Liver (tissue), 9 donors: Measurements from ENCODE around the gene TNFRSF13B. TPM values are rescaled to one million over a fixed set of nuclear protein-coding genes. Genes with fewer than 3 reads are reported as not detected.

ENCODE experiments used
- DNase-seq: peaks from one replicate; pipeline ENCODE4 v3.0.0-alpha.2; 2017; ENCODE audit warnings: low spot score
- H3K27ac ChIP-seq, 2 donors: one replicate each; pipeline ENCODE4 v1.7.0; 2013; ENCODE audit warnings: inconsistent platforms in 2 of 2, low read length in 2 of 2, control low read depth in 1 of 2, low read depth in 1 of 2, mild to moderate bottlenecking in 1 of 2
- H3K27me3 ChIP-seq, 4 donors: one replicate each; pipeline versions ENCODE4 v1.6.1 to v1.7.0; 2013; ENCODE audit warnings: low read length in 3 of 4, inconsistent platforms in 1 of 4, mild to moderate bottlenecking in 1 of 4, moderate library complexity in 1 of 4; ENCODE audit not compliant: control insufficient read depth in 4 of 4, insufficient read depth in 4 of 4
- H3K36me3 ChIP-seq, 4 donors: one replicate each; pipeline versions ENCODE4 v1.6.1 to v1.7.0; 2013; ENCODE audit warnings: low read length in 3 of 4, mild to moderate bottlenecking in 3 of 4, low read depth in 1 of 4, moderate library complexity in 1 of 4; ENCODE audit not compliant: control insufficient read depth in 4 of 4, insufficient read depth in 3 of 4
- H3K4me1 ChIP-seq, 4 donors: one replicate each; pipeline versions ENCODE4 v1.6.1 to v1.7.0; 2013; ENCODE audit warnings: low read length in 3 of 4, mild to moderate bottlenecking in 3 of 4, moderate library complexity in 1 of 4; ENCODE audit not compliant: control insufficient read depth in 4 of 4, insufficient read depth in 4 of 4
- H3K4me3 ChIP-seq, 3 donors: one replicate each; pipeline versions ENCODE4 v1.6.1 to v1.7.0; 2013; ENCODE audit warnings: low read length in 3 of 3, control low read depth in 1 of 3, low read depth in 1 of 3, mild to moderate bottlenecking in 1 of 3
- H3K9ac ChIP-seq, 2 donors: one replicate each; pipeline ENCODE4 v1.7.0; 2013; ENCODE audit warnings: low read length in 2 of 2, mild to moderate bottlenecking in 2 of 2, moderate library complexity in 2 of 2, control low read depth in 1 of 2, low read depth in 1 of 2
- H3K9me3 ChIP-seq, 4 donors: one replicate each; pipeline versions ENCODE4 v1.6.1 to v1.7.0; 2013; ENCODE audit warnings: low read length in 3 of 4; ENCODE audit not compliant: control insufficient read depth in 4 of 4
- EGR1 ChIP-seq, 2 donors: IDR thresholded peaks; 2 replicates each; pipeline ENCODE4 v1.6.1; 2016 to 2018; ENCODE audit warnings: antibody characterized with exemption in 2 of 2, low read depth in 2 of 2
- FOXA1 ChIP-seq: IDR thresholded peaks from 2 replicates; pipeline ENCODE4 v1.6.1; 2016; ENCODE audit warnings: antibody characterized with exemption
- GABPA ChIP-seq, 2 donors: IDR thresholded peaks in 1 of 2; conservative IDR thresholded peaks in 1 of 2; 2 replicates each; pipeline ENCODE4 v1.6.1; 2016; ENCODE audit warnings: antibody characterized with exemption in 2 of 2, mild to moderate bottlenecking in 1 of 2, moderate library complexity in 1 of 2
- HNF4A ChIP-seq, 2 donors: conservative IDR thresholded peaks; 2 replicates each; pipeline ENCODE4 v1.6.1; 2016; ENCODE audit warnings: antibody characterized with exemption in 2 of 2, mild to moderate bottlenecking in 2 of 2
- HNF4G ChIP-seq: IDR thresholded peaks from 2 replicates; pipeline ENCODE4 v1.6.1; 2016; ENCODE audit warnings: antibody characterized with exemption
- JUND ChIP-seq, 2 donors: IDR thresholded peaks; 2 replicates each; pipeline ENCODE4 v1.6.1; 2016; ENCODE audit warnings: antibody characterized with exemption in 2 of 2
- NR2F2 ChIP-seq: IDR thresholded peaks from 2 replicates; pipeline ENCODE4 v1.6.1; 2016; ENCODE audit warnings: antibody characterized with exemption
- RAD21 ChIP-seq, 2 donors: IDR thresholded peaks; 2 replicates each; pipeline ENCODE4 v1.6.1; 2016; ENCODE audit warnings: antibody characterized with exemption in 2 of 2, mild to moderate bottlenecking in 2 of 2
- RXRA ChIP-seq, 2 donors: IDR thresholded peaks; 2 replicates each; pipeline ENCODE4 v1.6.1; 2017 to 2018; ENCODE audit warnings: antibody characterized with exemption in 2 of 2, mild to moderate bottlenecking in 1 of 2
- SP1 ChIP-seq: IDR thresholded peaks from 2 replicates; pipeline ENCODE4 v1.6.1; 2018; ENCODE audit warnings: antibody characterized with exemption, mild to moderate bottlenecking
- TAF1 ChIP-seq: conservative IDR thresholded peaks from 2 replicates; pipeline ENCODE4 v1.6.1; 2016; ENCODE audit warnings: antibody characterized with exemption, mild to moderate bottlenecking
- YY1 ChIP-seq: IDR thresholded peaks from 2 replicates; pipeline ENCODE4 v1.6.1; 2016; ENCODE audit warnings: antibody characterized with exemption, mild to moderate bottlenecking
- WGBS: extraction: QIAGEN DNeasy Blood & Tissue Kit; methylation state at CpG from one replicate; pipeline ENCODE4 v1.1.7; 2013; 5-methylcytosine and 5-hydroxymethylcytosine counted together
- polyA plus RNA-seq, 2 donors: library from polyadenylated mRNA; stranded (reverse) in 1 of 2; unstranded in 1 of 2; fragments of 200-250 nt in 1 of 2; fragments of >200 nt in 1 of 2; fragmentation: Nextera tagmentation in 1 of 2; extraction: Ambion mirVana in 1 of 2; gene quantifications; one replicate each; pipeline versions ENCODE4 v1.2.1 to v1.2.3, GENCODE V29; 2013 to 2015
- total RNA-seq, 2 donors: library from RNA; depleted of rRNA; stranded (reverse); fragments of >200 nt; gene quantifications; one replicate each; pipeline ENCODE4 v1.2.3, GENCODE V29; 2014
- TF ChIP-seq, protein P1 (sequence below): IDR thresholded peaks from 2 replicates; pipeline ENCODE4 v1.6.1; 2016; ENCODE audit warnings: antibody characterized with exemption, mild to moderate bottlenecking
- TF ChIP-seq, protein P2 (sequence below): IDR thresholded peaks from 2 replicates; pipeline ENCODE4 v1.6.1; 2016; ENCODE audit warnings: antibody characterized with exemption
- TF ChIP-seq, protein P3 (sequence below): fragments of 150-350 bp; IDR thresholded peaks from 2 replicates; pipeline ENCODE4 v1.5.1; 2017; ENCODE audit warnings: improper control_type of control experiment, low read depth, low read length; ENCODE audit not compliant: missing input control
- TF ChIP-seq, protein P4 (sequence below): IDR thresholded peaks from 2 replicates; pipeline ENCODE4 v1.6.1; 2016; ENCODE audit warnings: antibody characterized with exemption
- TF ChIP-seq, protein P5 (sequence below): IDR thresholded peaks from 2 replicates; pipeline ENCODE4 v1.6.1; 2016; ENCODE audit warnings: antibody characterized with exemption
- donor health status: healthy.
- donor health status: healthy.
- donor health status: healthy.
- donor health status: healthy.
- donor health status: healthy.

TNFRSF13B gene
- total and polyA plus RNA-seq, 4 donors = 0.17 to 0.26 TPM; not detected in 2

DNA sequence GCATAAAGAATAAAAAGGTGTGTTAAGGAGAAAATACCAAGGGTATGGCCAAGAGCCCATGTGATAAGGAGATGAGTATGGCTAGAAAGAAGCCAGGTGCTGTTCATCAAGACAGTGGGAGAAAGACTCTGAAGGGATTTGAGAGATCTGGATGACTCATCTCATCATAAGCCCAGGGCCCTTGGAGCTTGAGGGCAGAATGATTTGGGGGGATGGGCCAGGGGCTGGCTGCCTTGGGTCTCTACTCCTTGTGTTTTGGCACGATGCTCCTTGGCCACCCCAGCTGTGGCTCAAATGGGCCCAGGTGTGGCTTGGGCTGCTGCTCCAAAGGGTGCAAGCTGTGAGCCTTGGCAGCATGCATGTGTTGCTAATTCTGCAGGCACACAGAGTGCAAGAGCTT lies 14.5 kb upstream of the TNFRSF13B start:
- Histone ChIP-seq H3K4me1 (peaks cover 0 to 3% (median under 1%) of the 10 kb centered on the region in 4 donors), H3K9ac (no peak overlapping the region)
- 92% methylated on average over 1 of the region's 1 CpG for WGBS

DNA sequence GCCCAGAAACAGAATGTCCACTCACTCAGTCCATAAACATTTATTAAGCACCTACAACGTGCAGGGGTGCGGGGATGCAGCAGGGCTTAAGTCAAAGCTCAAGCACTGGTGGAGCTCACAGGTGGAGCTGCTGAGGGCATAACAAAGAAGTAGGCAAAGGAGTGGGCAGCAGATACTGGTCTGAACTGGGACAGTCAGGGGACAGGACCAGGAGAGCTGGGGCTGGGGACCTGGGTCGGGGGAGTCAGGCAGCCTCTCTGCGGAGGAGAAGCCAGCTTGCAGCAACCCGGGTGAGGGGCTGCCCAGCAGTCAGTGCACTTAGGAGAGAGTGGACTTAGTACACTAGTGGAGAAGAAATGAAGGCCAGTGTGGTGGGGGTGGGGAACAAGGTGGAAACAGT lies 10.0 kb upstream of the TNFRSF13B start:
- Histone ChIP-seq H3K27ac (no peak overlapping the region), H3K4me1 (no peaks in the 10 kb centered on the region), H3K27me3 (peaks cover 0 to 5% (median 0%) of the 10 kb centered on the region in 4 donors), H3K9me3 (no peaks in the 10 kb centered on the region), H3K9ac (no peak overlapping the region), H3K36me3 (no peaks in the 10 kb centered on the region), H3K4me3 (no peak overlapping the region)
- TF ChIP-seq, protein P1, sequence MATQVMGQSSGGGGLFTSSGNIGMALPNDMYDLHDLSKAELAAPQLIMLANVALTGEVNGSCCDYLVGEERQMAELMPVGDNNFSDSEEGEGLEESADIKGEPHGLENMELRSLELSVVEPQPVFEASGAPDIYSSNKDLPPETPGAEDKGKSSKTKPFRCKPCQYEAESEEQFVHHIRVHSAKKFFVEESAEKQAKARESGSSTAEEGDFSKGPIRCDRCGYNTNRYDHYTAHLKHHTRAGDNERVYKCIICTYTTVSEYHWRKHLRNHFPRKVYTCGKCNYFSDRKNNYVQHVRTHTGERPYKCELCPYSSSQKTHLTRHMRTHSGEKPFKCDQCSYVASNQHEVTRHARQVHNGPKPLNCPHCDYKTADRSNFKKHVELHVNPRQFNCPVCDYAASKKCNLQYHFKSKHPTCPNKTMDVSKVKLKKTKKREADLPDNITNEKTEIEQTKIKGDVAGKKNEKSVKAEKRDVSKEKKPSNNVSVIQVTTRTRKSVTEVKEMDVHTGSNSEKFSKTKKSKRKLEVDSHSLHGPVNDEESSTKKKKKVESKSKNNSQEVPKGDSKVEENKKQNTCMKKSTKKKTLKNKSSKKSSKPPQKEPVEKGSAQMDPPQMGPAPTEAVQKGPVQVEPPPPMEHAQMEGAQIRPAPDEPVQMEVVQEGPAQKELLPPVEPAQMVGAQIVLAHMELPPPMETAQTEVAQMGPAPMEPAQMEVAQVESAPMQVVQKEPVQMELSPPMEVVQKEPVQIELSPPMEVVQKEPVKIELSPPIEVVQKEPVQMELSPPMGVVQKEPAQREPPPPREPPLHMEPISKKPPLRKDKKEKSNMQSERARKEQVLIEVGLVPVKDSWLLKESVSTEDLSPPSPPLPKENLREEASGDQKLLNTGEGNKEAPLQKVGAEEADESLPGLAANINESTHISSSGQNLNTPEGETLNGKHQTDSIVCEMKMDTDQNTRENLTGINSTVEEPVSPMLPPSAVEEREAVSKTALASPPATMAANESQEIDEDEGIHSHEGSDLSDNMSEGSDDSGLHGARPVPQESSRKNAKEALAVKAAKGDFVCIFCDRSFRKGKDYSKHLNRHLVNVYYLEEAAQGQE = no peak
- TF ChIP-seq, protein P2, sequence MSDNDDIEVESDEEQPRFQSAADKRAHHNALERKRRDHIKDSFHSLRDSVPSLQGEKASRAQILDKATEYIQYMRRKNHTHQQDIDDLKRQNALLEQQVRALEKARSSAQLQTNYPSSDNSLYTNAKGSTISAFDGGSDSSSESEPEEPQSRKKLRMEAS = no peak
- no peak for TF ChIP-seq YY1
- no peak for TF ChIP-seq HNF4A (conservative IDR thresholded peaks at IDR 0.05)
- TF ChIP-seq, protein P3, sequence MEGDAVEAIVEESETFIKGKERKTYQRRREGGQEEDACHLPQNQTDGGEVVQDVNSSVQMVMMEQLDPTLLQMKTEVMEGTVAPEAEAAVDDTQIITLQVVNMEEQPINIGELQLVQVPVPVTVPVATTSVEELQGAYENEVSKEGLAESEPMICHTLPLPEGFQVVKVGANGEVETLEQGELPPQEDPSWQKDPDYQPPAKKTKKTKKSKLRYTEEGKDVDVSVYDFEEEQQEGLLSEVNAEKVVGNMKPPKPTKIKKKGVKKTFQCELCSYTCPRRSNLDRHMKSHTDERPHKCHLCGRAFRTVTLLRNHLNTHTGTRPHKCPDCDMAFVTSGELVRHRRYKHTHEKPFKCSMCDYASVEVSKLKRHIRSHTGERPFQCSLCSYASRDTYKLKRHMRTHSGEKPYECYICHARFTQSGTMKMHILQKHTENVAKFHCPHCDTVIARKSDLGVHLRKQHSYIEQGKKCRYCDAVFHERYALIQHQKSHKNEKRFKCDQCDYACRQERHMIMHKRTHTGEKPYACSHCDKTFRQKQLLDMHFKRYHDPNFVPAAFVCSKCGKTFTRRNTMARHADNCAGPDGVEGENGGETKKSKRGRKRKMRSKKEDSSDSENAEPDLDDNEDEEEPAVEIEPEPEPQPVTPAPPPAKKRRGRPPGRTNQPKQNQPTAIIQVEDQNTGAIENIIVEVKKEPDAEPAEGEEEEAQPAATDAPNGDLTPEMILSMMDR = no peak
- no peak for TF ChIP-seq HNF4G
- no peak for TF ChIP-seq GABPA (IDR thresholded peaks at IDR 0.05 in 1 of 2, conservative IDR thresholded peaks at IDR 0.05 in 1 of 2)
- no peak for TF ChIP-seq FOXA1
- TF ChIP-seq NR2F2 = no peak
- TF ChIP-seq, protein P4, sequence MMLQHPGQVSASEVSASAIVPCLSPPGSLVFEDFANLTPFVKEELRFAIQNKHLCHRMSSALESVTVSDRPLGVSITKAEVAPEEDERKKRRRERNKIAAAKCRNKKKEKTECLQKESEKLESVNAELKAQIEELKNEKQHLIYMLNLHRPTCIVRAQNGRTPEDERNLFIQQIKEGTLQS = no peak
- no peak for TF ChIP-seq JUND (IDR thresholded peaks at IDR 0.05)
- no peak for TF ChIP-seq EGR1 (IDR thresholded peaks at IDR 0.05; ENCODE audit: low read depth in 2 of 2)
- TF ChIP-seq SP1 = no peak
- no peak for TF ChIP-seq RXRA (IDR thresholded peaks at IDR 0.05)
- peak; percentile 23 for DNase-seq
- WGBS = 82% methylated on average over 5 of the region's 5 CpGs

More for the DNA sequence above, 14.5 kb upstream of the TNFRSF13B start:
- Histone ChIP-seq H3K27ac (no peak overlapping the region), H3K4me3 (no peak overlapping the region), H3K9me3 (no peaks in the 10 kb centered on the region), H3K27me3 (no peaks in the 10 kb centered on the region), H3K36me3 (no peaks in the 10 kb centered on the region)
- DNase-seq = no peak
- no peak for TF ChIP-seq YY1
- no peak for TF ChIP-seq GABPA (IDR thresholded peaks at IDR 0.05 in 1 of 2, conservative IDR thresholded peaks at IDR 0.05 in 1 of 2)
- TF ChIP-seq, protein P5, sequence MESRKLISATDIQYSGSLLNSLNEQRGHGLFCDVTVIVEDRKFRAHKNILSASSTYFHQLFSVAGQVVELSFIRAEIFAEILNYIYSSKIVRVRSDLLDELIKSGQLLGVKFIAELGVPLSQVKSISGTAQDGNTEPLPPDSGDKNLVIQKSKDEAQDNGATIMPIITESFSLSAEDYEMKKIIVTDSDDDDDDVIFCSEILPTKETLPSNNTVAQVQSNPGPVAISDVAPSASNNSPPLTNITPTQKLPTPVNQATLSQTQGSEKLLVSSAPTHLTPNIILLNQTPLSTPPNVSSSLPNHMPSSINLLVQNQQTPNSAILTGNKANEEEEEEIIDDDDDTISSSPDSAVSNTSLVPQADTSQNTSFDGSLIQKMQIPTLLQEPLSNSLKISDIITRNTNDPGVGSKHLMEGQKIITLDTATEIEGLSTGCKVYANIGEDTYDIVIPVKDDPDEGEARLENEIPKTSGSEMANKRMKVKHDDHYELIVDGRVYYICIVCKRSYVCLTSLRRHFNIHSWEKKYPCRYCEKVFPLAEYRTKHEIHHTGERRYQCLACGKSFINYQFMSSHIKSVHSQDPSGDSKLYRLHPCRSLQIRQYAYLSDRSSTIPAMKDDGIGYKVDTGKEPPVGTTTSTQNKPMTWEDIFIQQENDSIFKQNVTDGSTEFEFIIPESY = no peak
- TF ChIP-seq, protein P4 = no peak
- TF ChIP-seq NR2F2 = no peak
- no peak for TF ChIP-seq TAF1
- no peak for TF ChIP-seq RXRA (IDR thresholded peaks at IDR 0.05)
- TF ChIP-seq RAD21 (IDR thresholded peaks at IDR 0.05) = no peak
- no peak for TF ChIP-seq SP1
- TF ChIP-seq, protein P3 = no peak
- TF ChIP-seq FOXA1 = no peak
